Endothelial cell of umbilical vein (primary cell): Measurements from ENCODE around the gene MALL.
"Not testable (repeated sequence)": the region's sequence is repeated elsewhere in the genome, so short reads cannot be mapped to it uniquely, and the experiment has no call there.

Experiments
- EZH2 ChIP-seq: IDR thresholded peaks from 2 replicates; pipeline ENCODE4 v1.6.1; 2012; ENCODE audit warnings: borderline replicate concordance, low read depth, mild to moderate bottlenecking, moderate library complexity, low read length, inconsistent platforms; ENCODE audit not compliant: severe bottlenecking
- FOS ChIP-seq: IDR thresholded peaks from 2 replicates; pipeline ENCODE4 v1.6.1; 2011; ENCODE audit warnings: mild to moderate bottlenecking, low read length, moderate library complexity, borderline replicate concordance; ENCODE audit not compliant: insufficient read depth
- GATA2 ChIP-seq: IDR thresholded peaks from 2 replicates; pipeline ENCODE4 v1.7.0; 2011; ENCODE audit warnings: low read depth, mild to moderate bottlenecking, moderate library complexity, mixed read lengths, low read length; ENCODE audit not compliant: insufficient read length, insufficient read depth
- MYC ChIP-seq: IDR thresholded peaks from one replicate; pipeline ENCODE4 v1.6.1; 2011; ENCODE audit warnings: mild to moderate bottlenecking, low read depth, low read length
- POLR2A ChIP-seq: IDR thresholded peaks from 2 replicates; pipeline ENCODE4 v1.6.1; 2012; ENCODE audit warnings: low read depth, mild to moderate bottlenecking, control low read depth, low read length
- POLR2AphosphoS5 ChIP-seq: IDR thresholded peaks from 2 replicates; pipeline ENCODE4 v1.6.1; 2012; ENCODE audit warnings: low read depth, mild to moderate bottlenecking, control low read depth, low read length, moderate library complexity; ENCODE audit not compliant: insufficient read depth
- TF ChIP-seq, protein P1 (sequence below), 2 donors: IDR thresholded peaks; 1 replicate in 1 of 2; 2 replicates in 1 of 2; pipeline ENCODE4 v1.5.1; 2011; ENCODE audit warnings: low read length in 2 of 2, mild to moderate bottlenecking in 2 of 2, moderate library complexity in 2 of 2, control low read depth in 1 of 2, inconsistent platforms in 1 of 2, low read depth in 1 of 2; ENCODE audit not compliant: insufficient read depth in 1 of 2; ENCODE audit errors: extremely low read depth in 1 of 2
- TF ChIP-seq, protein P2 (sequence below): IDR thresholded peaks from 2 replicates; pipeline ENCODE4 v1.6.1; 2011; ENCODE audit not compliant: insufficient read depth, insufficient read length

DNA sequence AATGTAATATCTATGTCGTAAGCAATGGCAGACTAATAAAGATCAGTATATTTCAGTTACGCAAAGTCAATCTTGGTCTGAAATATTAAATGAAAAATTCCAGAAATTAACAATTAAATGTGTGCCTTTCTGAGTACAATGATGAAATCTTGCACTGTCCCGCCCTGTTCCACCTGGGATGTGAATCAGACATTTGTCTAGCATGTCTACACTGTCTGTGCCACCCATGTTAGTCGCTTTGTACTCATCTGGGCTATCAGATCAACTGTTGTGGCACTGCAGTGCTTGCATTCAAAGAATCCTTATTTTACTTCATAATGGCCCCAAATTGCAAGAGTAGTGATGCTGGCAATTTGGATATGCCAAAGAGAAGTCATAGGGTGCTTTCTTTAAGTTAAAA lies 25.5 kb downstream of the MALL start:
- TF ChIP-seq EZH2, POLR2A, MYC, GATA2, POLR2AphosphoS5, FOS: not testable (repeated sequence)
- TF ChIP-seq, protein P1, sequence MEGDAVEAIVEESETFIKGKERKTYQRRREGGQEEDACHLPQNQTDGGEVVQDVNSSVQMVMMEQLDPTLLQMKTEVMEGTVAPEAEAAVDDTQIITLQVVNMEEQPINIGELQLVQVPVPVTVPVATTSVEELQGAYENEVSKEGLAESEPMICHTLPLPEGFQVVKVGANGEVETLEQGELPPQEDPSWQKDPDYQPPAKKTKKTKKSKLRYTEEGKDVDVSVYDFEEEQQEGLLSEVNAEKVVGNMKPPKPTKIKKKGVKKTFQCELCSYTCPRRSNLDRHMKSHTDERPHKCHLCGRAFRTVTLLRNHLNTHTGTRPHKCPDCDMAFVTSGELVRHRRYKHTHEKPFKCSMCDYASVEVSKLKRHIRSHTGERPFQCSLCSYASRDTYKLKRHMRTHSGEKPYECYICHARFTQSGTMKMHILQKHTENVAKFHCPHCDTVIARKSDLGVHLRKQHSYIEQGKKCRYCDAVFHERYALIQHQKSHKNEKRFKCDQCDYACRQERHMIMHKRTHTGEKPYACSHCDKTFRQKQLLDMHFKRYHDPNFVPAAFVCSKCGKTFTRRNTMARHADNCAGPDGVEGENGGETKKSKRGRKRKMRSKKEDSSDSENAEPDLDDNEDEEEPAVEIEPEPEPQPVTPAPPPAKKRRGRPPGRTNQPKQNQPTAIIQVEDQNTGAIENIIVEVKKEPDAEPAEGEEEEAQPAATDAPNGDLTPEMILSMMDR (IDR thresholded peaks at IDR 0.05; ENCODE audit: extremely low read depth in 1 of 2, insufficient read depth in 1 of 2, low read depth in 1 of 2, low read length in 2 of 2): not testable (repeated sequence)
- TF ChIP-seq, protein P2, sequence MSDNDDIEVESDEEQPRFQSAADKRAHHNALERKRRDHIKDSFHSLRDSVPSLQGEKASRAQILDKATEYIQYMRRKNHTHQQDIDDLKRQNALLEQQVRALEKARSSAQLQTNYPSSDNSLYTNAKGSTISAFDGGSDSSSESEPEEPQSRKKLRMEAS: not testable (repeated sequence)
